T-helper 2 cell treated with Interferon-gamma antibody and Interleukin-4, amounts not matched to agents 5 μg/mL and 100 μg/mL, for 36 hours (primary cell): Measurements from ENCODE around the gene CYTH3.
A peak's percentile ranks its signal among the peaks of the same experiment; 100 is the strongest.
"Not testable (repeated sequence)": the region's sequence is repeated elsewhere in the genome, so short reads cannot be mapped to it uniquely, and the experiment has no call there.

ENCODE experiments used
- DNase-seq: peaks from one replicate; pipeline ENCODE4 v3.0.0; 2021; ENCODE audit warnings: low spot score
- H3K27ac Mint-ChIP-seq: one replicate; pipeline ENCODE4 v1.8.0; 2021; ENCODE audit warnings: mild to moderate bottlenecking, mixed read lengths
- H3K27me3 Mint-ChIP-seq: one replicate; pipeline ENCODE4 v1.8.0; 2021; ENCODE audit warnings: low read depth, mixed read lengths
- H3K36me3 Mint-ChIP-seq: one replicate; pipeline ENCODE4 v1.8.0; 2021; ENCODE audit warnings: low read depth, mixed read lengths
- H3K4me1 Mint-ChIP-seq: one replicate; pipeline ENCODE4 v1.8.0; 2021; ENCODE audit warnings: low read depth, mixed read lengths
- H3K4me3 Mint-ChIP-seq: one replicate; pipeline ENCODE4 v1.8.0; 2022; ENCODE audit warnings: mild to moderate bottlenecking, moderate library complexity, mixed read lengths
- H3K9me3 Mint-ChIP-seq: one replicate; pipeline ENCODE4 v1.8.0; 2021; ENCODE audit warnings: mixed read lengths

CYTH3 gene

GRCh38 chr7:6153646-6154541 lies 118.5 kb downstream of the CYTH3 start:
- Mint-ChIP-seq H3K4me1 (no peaks in the 10 kb centered on the region), H3K36me3 (peaks cover 42% of the 10 kb centered on the region), H3K27me3 (no peaks in the 10 kb centered on the region), H3K9me3 (no peaks in the 10 kb centered on the region), H3K4me3 (no peak overlapping the region), H3K27ac (no peak overlapping the region)
- no peak for DNase-seq

- H3K4me3 Mint-ChIP-seq: no peak overlapping the region
- H3K4me1 Mint-ChIP-seq: no peaks in the 10 kb centered on the region
- H3K27me3 Mint-ChIP-seq: no peaks in the 10 kb centered on the region
- peaks cover 47% of the 10 kb centered on the region for H3K36me3 Mint-ChIP-seq
- H3K9me3 Mint-ChIP-seq: no peaks in the 10 kb centered on the region
- no peak for DNase-seq
- H3K27ac Mint-ChIP-seq: no peak overlapping the region
Observed at GRCh38 chr7:6151994-6152735, 120.3 kb downstream of the CYTH3 start.

- not testable (repeated sequence) for H3K4me3 Mint-ChIP-seq, H3K27ac Mint-ChIP-seq, H3K9me3 Mint-ChIP-seq, H3K4me1 Mint-ChIP-seq, DNase-seq, H3K27me3 Mint-ChIP-seq
- peaks cover 48% of the 10 kb centered on the region for H3K36me3 Mint-ChIP-seq
Observed at GRCh38 chr7:6151527-6151926, 120.9 kb downstream of the CYTH3 start.

GRCh38 chr7:6149996-6150395 lies 122.4 kb downstream of the CYTH3 start:
- Mint-ChIP-seq H3K27me3 (no peaks in the 10 kb centered on the region), H3K36me3 (peaks cover 54% of the 10 kb centered on the region), H3K9me3 (no peaks in the 10 kb centered on the region), H3K27ac (no peak overlapping the region), H3K4me1 (no peaks in the 10 kb centered on the region), H3K4me3 (no peak overlapping the region)
- no peak for DNase-seq

GRCh38 chr7:6148724-6149360 lies 123.6 kb downstream of the CYTH3 start:
- peaks cover 5% of the 10 kb centered on the region for H3K4me1 Mint-ChIP-seq
- H3K9me3 Mint-ChIP-seq: no peaks in the 10 kb centered on the region
- H3K27ac Mint-ChIP-seq: no peak overlapping the region
- no peak overlapping the region for H3K4me3 Mint-ChIP-seq
- no peaks in the 10 kb centered on the region for H3K27me3 Mint-ChIP-seq
- H3K36me3 Mint-ChIP-seq: peaks cover 61% of the 10 kb centered on the region
- DNase-seq: no peak

GRCh38 chr7:6147627-6148026 lies 124.8 kb downstream of the CYTH3 start:
- no peaks in the 10 kb centered on the region for H3K9me3 Mint-ChIP-seq
- H3K36me3 Mint-ChIP-seq: peaks cover 67% of the 10 kb centered on the region
- DNase-seq: no peak

GRCh38 chr7:6146666-6147065 lies 125.8 kb downstream of the CYTH3 start:
- peaks cover 14% of the 10 kb centered on the region for H3K4me1 Mint-ChIP-seq
- H3K27me3 Mint-ChIP-seq: no peaks in the 10 kb centered on the region
- H3K4me3 Mint-ChIP-seq: no peak overlapping the region
- no peak for DNase-seq
- H3K36me3 Mint-ChIP-seq: peaks cover 68% of the 10 kb centered on the region
- no peaks in the 10 kb centered on the region for H3K9me3 Mint-ChIP-seq
- no peak overlapping the region for H3K27ac Mint-ChIP-seq

More at GRCh38 chr7:6147627-6148026, 124.8 kb downstream of the CYTH3 start:
- H3K27ac Mint-ChIP-seq: no peak overlapping the region
- H3K27me3 Mint-ChIP-seq: no peaks in the 10 kb centered on the region
- no peak overlapping the region for H3K4me3 Mint-ChIP-seq
- peaks cover 14% of the 10 kb centered on the region for H3K4me1 Mint-ChIP-seq

- peak overlapping the region; percentile 63 for H3K27ac Mint-ChIP-seq
- DNase-seq: no peak
- peaks cover 62% of the 10 kb centered on the region for H3K36me3 Mint-ChIP-seq
- H3K27me3 Mint-ChIP-seq: no peaks in the 10 kb centered on the region
- H3K4me3 Mint-ChIP-seq: peak overlapping the region; percentile 32
- peaks cover 14% of the 10 kb centered on the region for H3K4me1 Mint-ChIP-seq
- no peaks in the 10 kb centered on the region for H3K9me3 Mint-ChIP-seq
Observed at GRCh38 chr7:6143997-6144396, 128.4 kb downstream of the CYTH3 start.

GRCh38 chr7:6142871-6143380 lies 129.5 kb downstream of the CYTH3 start:
- H3K27ac Mint-ChIP-seq: no peak overlapping the region
- no peak for DNase-seq
- H3K4me3 Mint-ChIP-seq: no peak overlapping the region
- peaks cover 14% of the 10 kb centered on the region for H3K4me1 Mint-ChIP-seq
- peaks cover 54% of the 10 kb centered on the region for H3K36me3 Mint-ChIP-seq
- no peaks in the 10 kb centered on the region for H3K9me3 Mint-ChIP-seq
- H3K27me3 Mint-ChIP-seq: no peaks in the 10 kb centered on the region

GRCh38 chr7:6139189-6139996 lies 133.0 kb downstream of the CYTH3 start:
- peaks cover 14% of the 10 kb centered on the region for H3K4me1 Mint-ChIP-seq
- no peaks in the 10 kb centered on the region for H3K9me3 Mint-ChIP-seq
- peaks cover 35% of the 10 kb centered on the region for H3K36me3 Mint-ChIP-seq
- DNase-seq: no peak
- no peak overlapping the region for H3K4me3 Mint-ChIP-seq
- H3K27me3 Mint-ChIP-seq: no peaks in the 10 kb centered on the region
- no peak overlapping the region for H3K27ac Mint-ChIP-seq

- Mint-ChIP-seq H3K27me3 (no peaks in the 10 kb centered on the region), H3K27ac (no peak overlapping the region), H3K4me1 (peaks cover 3% of the 10 kb centered on the region), H3K36me3 (peaks cover 32% of the 10 kb centered on the region), H3K9me3 (no peaks in the 10 kb centered on the region), H3K4me3 (no peak overlapping the region)
- DNase-seq: no peak
Observed at GRCh38 chr7:6136475-6136874, 135.9 kb downstream of the CYTH3 start.

GRCh38 chr7:6133249-6133648 lies 139.2 kb downstream of the CYTH3 start:
- Mint-ChIP-seq H3K36me3 (peaks cover 37% of the 10 kb centered on the region), H3K4me1 (peaks cover 3% of the 10 kb centered on the region), H3K27ac (no peak overlapping the region), H3K9me3 (no peaks in the 10 kb centered on the region), H3K27me3 (no peaks in the 10 kb centered on the region), H3K4me3 (no peak overlapping the region)
- no peak for DNase-seq

GRCh38 chr7:6130007-6130587 lies 142.3 kb downstream of the CYTH3 start:
- DNase-seq: no peak
- Mint-ChIP-seq H3K27ac (no peak overlapping the region), H3K4me1 (peaks cover 3% of the 10 kb centered on the region), H3K27me3 (no peaks in the 10 kb centered on the region), H3K4me3 (no peak overlapping the region), H3K36me3 (peaks cover 48% of the 10 kb centered on the region), H3K9me3 (no peaks in the 10 kb centered on the region)
